Skeletal muscle tissue (tissue), 4 donors: ENCODE data around the gene GAP43. TPM values are rescaled to one million over a fixed set of nuclear protein-coding genes. Genes with fewer than 3 reads are reported as not detected.
"Not testable (repeated sequence)": the region's sequence is repeated elsewhere in the genome, so short reads cannot be mapped to it uniquely, and the experiment has no call there.

ENCODE experiments used
- H3K27ac ChIP-seq: one replicate; pipeline ENCODE4 v1.7.0; 2013; ENCODE audit warnings: mild to moderate bottlenecking, low read depth, low read length, inconsistent platforms
- H3K27me3 ChIP-seq, 3 donors: one replicate each; pipeline ENCODE4 v1.7.0; 2013; ENCODE audit warnings: low read length in 3 of 3; ENCODE audit not compliant: control insufficient read depth in 3 of 3, insufficient read depth in 3 of 3
- H3K36me3 ChIP-seq, 3 donors: one replicate each; pipeline ENCODE4 v1.7.0; 2013; ENCODE audit warnings: low read length in 3 of 3; ENCODE audit not compliant: control insufficient read depth in 3 of 3, insufficient read depth in 3 of 3
- H3K4me1 ChIP-seq, 3 donors: one replicate each; pipeline ENCODE4 v1.7.0; 2013; ENCODE audit warnings: low read length in 3 of 3, mild to moderate bottlenecking in 3 of 3; ENCODE audit not compliant: control insufficient read depth in 3 of 3, insufficient read depth in 3 of 3
- H3K4me3 ChIP-seq, 3 donors: one replicate each; pipeline ENCODE4 v1.7.0; 2013; ENCODE audit warnings: low read length in 3 of 3
- H3K9ac ChIP-seq, 3 donors: one replicate each; pipeline ENCODE4 v1.7.0; 2013; ENCODE audit warnings: low read length in 3 of 3, mild to moderate bottlenecking in 3 of 3, moderate library complexity in 2 of 3, low read depth in 1 of 3
- H3K9me3 ChIP-seq, 3 donors: one replicate each; pipeline ENCODE4 v1.7.0; 2013; ENCODE audit warnings: low read length in 3 of 3; ENCODE audit not compliant: control insufficient read depth in 3 of 3
- total RNA-seq: library from RNA; depleted of rRNA; stranded (reverse); fragments of >200 nt; gene quantifications from one replicate; pipeline ENCODE4 v1.2.3, GENCODE V29; 2014
- donor health status: Osteomylitis.

GAP43 gene
- total RNA-seq, 1 donor from 2014 or later = 1.0 TPM

GRCh38 chr3:115736341-115736740 is 113.0 kb downstream of the GAP43 start:
- not testable (repeated sequence) for H3K4me1 ChIP-seq, H3K27me3 ChIP-seq, H3K9ac ChIP-seq, H3K27ac ChIP-seq, H3K4me3 ChIP-seq, H3K36me3 ChIP-seq, H3K9me3 ChIP-seq

GRCh38 chr3:115741650-115742049 is 118.3 kb downstream of the GAP43 start:
- Histone ChIP-seq H3K36me3 (no peaks in the 10 kb centered on the region), H3K27me3 (no peaks in the 10 kb centered on the region), H3K27ac (no peak overlapping the region), H3K9ac (no peak overlapping the region), H3K4me3 (no peak overlapping the region), H3K9me3 (no peaks in the 10 kb centered on the region), H3K4me1 (no peaks in the 10 kb centered on the region)

DNA sequence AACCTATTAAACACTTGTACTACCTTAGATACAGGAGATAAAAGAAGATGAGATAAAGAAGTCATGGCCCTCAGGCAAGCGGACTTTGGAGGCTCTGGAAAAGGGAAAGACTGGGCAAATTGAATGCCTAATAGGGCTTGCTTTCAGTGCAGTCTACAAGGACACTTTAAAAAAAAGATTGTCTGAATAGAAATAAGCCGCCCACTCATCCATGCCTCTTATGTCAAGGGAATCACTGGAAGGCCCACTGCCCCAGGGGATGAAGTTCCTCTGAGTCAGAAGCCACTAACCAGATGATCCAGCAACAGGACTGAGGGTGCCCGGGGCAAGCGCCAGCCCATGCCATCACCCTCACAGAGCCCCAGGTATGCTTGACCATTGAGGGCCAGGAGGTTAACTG is 121.2 kb downstream of the GAP43 start:
- not testable (repeated sequence) for H3K9me3 ChIP-seq, H3K4me1 ChIP-seq, H3K27ac ChIP-seq, H3K9ac ChIP-seq, H3K4me3 ChIP-seq, H3K27me3 ChIP-seq, H3K36me3 ChIP-seq

- H3K27ac ChIP-seq, H3K9me3 ChIP-seq, H3K4me3 ChIP-seq, H3K36me3 ChIP-seq, H3K4me1 ChIP-seq, H3K9ac ChIP-seq, H3K27me3 ChIP-seq: not testable (repeated sequence)
Observed at GRCh38 chr3:115752978-115753377, 129.7 kb downstream of the GAP43 start.

DNA sequence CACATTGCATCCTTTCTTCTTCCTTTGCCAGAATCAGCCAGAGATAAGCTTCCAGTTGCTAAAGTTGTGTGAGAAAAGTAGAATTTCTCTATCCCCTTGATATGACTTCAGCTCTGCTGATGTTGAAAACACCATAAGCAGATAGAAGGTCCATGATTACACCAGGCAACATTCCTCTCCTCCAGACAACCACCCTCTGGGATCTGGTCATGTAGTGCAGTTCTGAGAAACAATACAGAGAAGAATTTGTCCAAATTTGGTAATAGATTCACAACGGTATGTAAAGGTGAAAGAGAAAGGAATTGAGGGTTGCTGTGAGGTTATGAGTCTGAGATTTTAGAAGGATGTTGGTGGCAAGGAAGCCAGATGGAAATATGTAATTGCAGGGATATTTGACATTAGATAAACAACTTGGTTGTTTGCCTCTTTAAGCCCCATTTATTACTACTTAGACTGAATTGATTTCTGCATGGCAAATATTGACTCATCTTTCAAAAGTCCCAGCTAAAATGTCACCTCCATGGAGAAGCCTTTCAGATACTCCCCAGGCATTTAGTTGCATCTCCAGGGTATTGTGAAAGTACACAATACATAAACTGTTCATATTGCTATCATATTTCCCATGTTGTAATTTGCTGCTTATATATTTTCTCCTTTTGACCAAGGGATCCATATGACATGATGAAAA is 134.9 kb downstream of the GAP43 start:
- Histone ChIP-seq H3K9ac (no peak overlapping the region), H3K27me3 (no peaks in the 10 kb centered on the region), H3K27ac (no peak overlapping the region), H3K36me3 (no peaks in the 10 kb centered on the region), H3K4me3 (no peak overlapping the region), H3K4me1 (peaks cover 0 to 12% (median 6%) of the 10 kb centered on the region in 3 donors), H3K9me3 (no peaks in the 10 kb centered on the region)

DNA sequence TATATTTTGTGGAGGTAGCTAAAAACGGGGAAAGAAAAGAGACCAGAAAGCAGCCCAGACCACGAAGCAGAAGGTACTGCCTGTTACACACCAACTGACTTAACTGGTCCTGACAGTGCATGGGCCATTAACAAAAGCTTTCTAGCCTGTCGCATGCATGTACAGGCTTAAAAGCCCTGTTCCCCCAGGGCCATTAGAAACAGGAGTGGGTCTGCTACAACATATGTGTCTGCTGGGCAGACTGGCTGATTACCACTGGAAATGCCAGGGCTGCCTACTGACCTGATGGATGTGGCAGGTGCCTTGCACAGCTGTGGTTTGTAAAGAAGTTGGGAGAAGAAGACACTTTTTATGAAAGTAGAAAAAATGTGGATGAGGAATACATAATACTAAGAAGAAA is 137.4 kb downstream of the GAP43 start:
- no peaks in the 10 kb centered on the region for H3K27me3 ChIP-seq
- no peaks in the 10 kb centered on the region for H3K36me3 ChIP-seq
- no peak overlapping the region for H3K9ac ChIP-seq
- no peaks in the 10 kb centered on the region for H3K9me3 ChIP-seq
- H3K4me1 ChIP-seq = peaks cover 0 to 12% (median 6%) of the 10 kb centered on the region in 3 donors
- H3K4me3 ChIP-seq = no peak overlapping the region
- no peak overlapping the region for H3K27ac ChIP-seq

DNA sequence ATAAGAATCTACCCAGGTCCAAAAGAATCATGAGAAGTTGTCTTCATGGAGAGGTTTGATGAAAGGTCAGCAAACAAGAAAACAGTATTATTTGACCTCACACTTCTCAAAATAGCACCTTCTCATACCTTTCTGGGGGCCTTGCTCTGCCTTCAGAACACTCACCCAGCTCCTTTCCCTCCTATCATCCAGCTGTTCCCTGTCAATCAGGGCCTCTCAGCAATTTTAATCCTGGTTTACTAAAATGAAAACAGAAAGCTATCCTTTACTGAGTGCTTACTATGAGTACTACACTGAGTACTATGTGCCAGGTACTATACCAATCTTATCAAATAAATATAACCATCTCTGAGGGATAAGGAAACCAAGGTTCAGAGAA is 138.6 kb downstream of the GAP43 start:
- no peaks in the 10 kb centered on the region for H3K36me3 ChIP-seq
- H3K4me1 ChIP-seq = peaks cover 0 to 12% (median 6%) of the 10 kb centered on the region in 3 donors
- H3K9me3 ChIP-seq = no peaks in the 10 kb centered on the region
- H3K27me3 ChIP-seq = no peaks in the 10 kb centered on the region
- no peak overlapping the region for H3K27ac ChIP-seq
- H3K4me3 ChIP-seq = no peak overlapping the region
- no peak overlapping the region for H3K9ac ChIP-seq

- Histone ChIP-seq H3K36me3 (no peaks in the 10 kb centered on the region), H3K4me3 (no peak overlapping the region), H3K4me1 (no peaks in the 10 kb centered on the region), H3K27me3 (no peaks in the 10 kb centered on the region), H3K9me3 (no peaks in the 10 kb centered on the region), H3K9ac (no peak overlapping the region), H3K27ac (no peak overlapping the region)
Observed at GRCh38 chr3:115766587-115767482, 143.5 kb downstream of the GAP43 start.

- no peaks in the 10 kb centered on the region for H3K4me1 ChIP-seq
- no peak overlapping the region for H3K4me3 ChIP-seq
- no peak overlapping the region for H3K9ac ChIP-seq
- no peaks in the 10 kb centered on the region for H3K27me3 ChIP-seq
- H3K27ac ChIP-seq = no peak overlapping the region
- H3K9me3 ChIP-seq = no peaks in the 10 kb centered on the region
- no peaks in the 10 kb centered on the region for H3K36me3 ChIP-seq
Observed at GRCh38 chr3:115768661-115769060, 145.4 kb downstream of the GAP43 start.
